AG10803 (cell line): Measurements from ENCODE around the gene NFATC1.

Experiments used
- DNase-seq: peaks from one replicate; pipeline ENCODE4 v3.0.0; 2010; ENCODE audit warnings: low read depth
- H3K4me3 ChIP-seq: 2 replicates; pipeline ENCODE4 v1.5.1; 2011; ENCODE audit warnings: mild to moderate bottlenecking, low read length, control low read depth
- TF ChIP-seq, protein P1 (sequence below): conservative IDR thresholded peaks from 2 replicates; pipeline ENCODE4 v1.5.1; 2011; ENCODE audit warnings: mild to moderate bottlenecking, low read length, control low read depth, inconsistent platforms

Gene NFATC1

DNA sequence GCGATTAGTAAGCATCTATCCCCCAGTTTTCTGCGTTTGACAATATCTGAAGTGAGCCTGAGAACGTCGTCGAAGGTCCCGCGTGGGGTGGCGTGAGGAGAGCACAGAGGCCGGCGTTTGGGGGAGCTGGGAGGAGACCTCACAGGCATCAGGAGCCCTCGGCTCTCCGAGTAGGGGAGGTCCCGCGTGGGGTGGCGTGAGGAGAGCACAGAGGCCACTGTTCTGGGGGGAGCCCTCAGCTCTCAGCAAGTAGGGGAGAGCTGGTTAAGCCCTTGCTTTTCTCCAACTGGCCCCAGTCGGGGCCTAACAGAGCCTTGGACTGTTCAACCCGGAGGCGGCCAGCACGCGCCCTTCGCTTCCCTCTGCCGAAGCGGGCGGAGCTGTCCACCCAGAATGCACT is 134.3 kb downstream of the NFATC1 start:
- DNase-seq, result no peak
- no peak overlapping the region for H3K4me3 ChIP-seq
- TF ChIP-seq, protein P1, sequence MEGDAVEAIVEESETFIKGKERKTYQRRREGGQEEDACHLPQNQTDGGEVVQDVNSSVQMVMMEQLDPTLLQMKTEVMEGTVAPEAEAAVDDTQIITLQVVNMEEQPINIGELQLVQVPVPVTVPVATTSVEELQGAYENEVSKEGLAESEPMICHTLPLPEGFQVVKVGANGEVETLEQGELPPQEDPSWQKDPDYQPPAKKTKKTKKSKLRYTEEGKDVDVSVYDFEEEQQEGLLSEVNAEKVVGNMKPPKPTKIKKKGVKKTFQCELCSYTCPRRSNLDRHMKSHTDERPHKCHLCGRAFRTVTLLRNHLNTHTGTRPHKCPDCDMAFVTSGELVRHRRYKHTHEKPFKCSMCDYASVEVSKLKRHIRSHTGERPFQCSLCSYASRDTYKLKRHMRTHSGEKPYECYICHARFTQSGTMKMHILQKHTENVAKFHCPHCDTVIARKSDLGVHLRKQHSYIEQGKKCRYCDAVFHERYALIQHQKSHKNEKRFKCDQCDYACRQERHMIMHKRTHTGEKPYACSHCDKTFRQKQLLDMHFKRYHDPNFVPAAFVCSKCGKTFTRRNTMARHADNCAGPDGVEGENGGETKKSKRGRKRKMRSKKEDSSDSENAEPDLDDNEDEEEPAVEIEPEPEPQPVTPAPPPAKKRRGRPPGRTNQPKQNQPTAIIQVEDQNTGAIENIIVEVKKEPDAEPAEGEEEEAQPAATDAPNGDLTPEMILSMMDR, result no peak

DNA sequence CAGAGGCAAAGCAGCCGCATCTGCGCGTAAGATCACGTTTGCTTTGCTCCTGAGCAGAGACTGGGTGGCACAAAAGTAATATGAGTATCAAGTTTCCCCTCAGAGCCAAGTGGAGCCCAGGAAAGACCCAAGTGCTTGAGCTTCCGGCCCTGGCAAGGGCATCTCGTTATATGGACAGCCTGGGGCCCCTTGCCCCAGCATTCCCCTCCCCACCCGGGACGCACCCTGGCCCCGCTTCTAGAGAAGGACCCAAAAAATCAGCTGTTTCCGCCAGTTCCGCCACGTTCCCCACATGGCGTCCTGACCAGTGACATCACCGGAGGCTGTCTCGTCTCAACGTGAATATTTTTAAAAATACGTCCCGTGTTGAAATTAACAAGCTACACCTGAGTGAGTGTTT is 135.1 kb downstream of the NFATC1 start:
- TF ChIP-seq, protein P1, result no peak
- no peak for DNase-seq

DNA sequence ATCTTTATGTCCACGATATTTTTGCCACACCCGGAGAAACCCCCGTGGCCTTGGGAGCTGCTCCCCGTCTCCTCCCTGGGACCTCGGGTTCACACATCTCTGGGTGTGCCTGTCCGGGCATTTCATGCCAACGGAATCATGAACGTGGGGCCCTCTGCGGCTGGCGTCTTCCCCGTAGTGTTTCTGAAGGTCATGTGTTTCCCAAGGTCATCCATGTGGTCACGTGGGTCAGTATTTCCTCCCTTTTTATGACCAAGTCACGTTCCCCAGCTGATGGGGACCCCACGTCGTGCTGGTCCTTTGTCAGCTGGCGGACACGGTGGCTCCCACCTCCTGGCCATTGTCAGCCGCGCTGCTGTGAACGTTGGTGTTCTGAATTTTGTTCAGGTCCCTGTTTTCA is 135.7 kb downstream of the NFATC1 start:
- no peak for DNase-seq
- H3K4me3 ChIP-seq, result no peak overlapping the region
- TF ChIP-seq, protein P1, result no peak

More for the DNA sequence above, 135.1 kb downstream of the NFATC1 start:
- no peak overlapping the region for H3K4me3 ChIP-seq

DNA sequence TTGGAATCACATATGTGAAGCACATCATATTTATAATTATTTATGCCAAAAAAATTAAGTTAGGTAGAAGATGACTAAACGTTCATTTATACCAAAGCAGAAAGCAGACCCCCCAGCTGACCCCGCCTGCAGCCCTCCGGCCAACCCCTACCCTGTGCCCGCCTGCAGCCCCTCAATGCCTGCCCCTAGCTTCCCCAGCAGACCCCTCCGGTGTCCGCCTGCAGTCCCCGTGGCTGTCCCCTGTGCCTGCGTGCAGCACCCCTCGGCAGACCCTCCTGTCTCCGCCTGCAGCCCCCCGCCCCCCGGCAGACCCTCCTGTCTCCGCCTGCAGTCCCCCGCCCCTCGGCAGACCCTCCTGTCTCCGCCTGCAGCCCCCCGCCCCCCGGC is 136.2 kb downstream of the NFATC1 start:
- H3K4me3 ChIP-seq, result no peak overlapping the region
- DNase-seq, result no peak
- TF ChIP-seq, protein P1, result no peak

DNA sequence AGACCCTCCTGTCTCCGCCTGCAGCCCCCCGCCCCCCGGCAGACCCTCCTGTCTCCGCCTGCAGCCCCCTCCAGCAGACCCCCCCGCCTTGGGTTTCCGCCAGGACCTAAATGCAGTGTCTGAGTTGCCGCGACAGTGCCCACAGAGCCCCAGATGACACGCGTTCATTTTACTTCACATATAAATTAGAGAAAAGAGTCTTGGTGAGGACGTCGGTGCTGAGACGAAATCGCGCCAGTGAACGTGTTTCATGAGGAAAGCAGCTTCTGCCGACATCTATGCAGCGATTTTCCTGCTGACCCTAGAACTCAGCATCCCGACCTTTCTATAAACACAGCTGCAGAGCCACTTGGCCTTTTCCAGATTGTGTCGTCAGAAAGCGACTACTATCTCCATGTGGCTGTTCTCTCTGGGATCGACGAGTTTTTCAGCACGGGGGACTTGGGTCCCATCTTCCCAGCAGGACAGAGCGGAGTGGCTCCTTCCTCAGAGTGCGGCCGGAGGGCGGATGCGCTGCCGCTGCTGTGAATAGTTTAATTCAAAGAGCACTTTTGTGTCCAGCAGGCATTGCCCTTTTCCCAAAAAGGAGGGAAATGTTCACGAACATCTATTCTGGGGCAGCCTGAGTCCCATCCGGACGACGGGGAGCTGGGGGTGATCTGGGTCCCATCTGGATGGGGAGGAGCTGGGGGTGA is 136.7 kb downstream of the NFATC1 start:
- TF ChIP-seq, protein P1, result no peak
- H3K4me3 ChIP-seq, result no peak overlapping the region

DNA sequence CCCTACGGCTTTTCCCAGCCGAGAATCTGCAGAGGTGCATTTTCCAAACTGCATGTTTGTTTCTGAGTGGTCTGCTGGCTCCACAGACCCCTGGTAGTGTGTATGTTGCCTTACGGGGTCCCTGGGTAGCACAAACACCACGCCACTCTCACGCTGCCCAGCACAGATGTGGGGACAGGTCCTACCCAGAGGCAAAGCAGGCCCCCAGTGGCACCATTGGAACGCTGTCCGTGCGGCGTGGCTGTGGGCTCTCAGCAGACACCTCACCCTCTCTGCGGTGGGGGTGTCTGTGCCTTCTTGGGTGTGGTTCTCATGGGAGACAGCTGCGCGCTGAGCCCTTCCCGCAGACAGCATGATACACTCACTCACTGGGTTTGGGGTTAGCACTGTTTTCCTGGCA is 137.4 kb downstream of the NFATC1 start:
- TF ChIP-seq, protein P1, result no peak
- no peak for DNase-seq
- H3K4me3 ChIP-seq, result no peak overlapping the region

More for the DNA sequence above, 136.7 kb downstream of the NFATC1 start:
- DNase-seq, result no peak

DNA sequence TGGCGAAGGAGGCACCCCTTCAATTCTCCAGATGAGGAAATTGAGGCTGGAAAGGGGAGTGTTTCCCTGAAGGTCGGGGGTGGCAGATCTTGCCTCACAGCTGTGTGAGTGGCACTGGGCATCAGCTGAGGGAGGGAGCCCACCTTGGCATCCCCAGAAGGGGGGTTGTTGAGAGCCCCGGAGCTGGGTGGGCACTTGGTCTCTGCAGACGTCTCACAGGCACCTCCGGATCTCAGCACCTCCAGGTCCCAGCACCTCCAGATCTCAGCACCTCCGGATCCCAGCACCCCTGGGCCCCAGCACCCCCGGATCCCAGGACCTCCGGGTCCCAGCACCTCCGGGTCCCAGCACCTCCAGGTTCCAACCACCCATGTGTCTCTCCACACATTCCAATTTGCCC is 137.9 kb downstream of the NFATC1 start:
- no peak overlapping the region for H3K4me3 ChIP-seq
- DNase-seq, result no peak
- TF ChIP-seq, protein P1, result no peak
